Testis (tissue), 2 donors: ENCODE results near the gene FITM2.
"Not testable (repeated sequence)": the region's sequence is repeated elsewhere in the genome, so short reads cannot be mapped to it uniquely, and the experiment has no call there.

ENCODE experiments used
- CTCF ChIP-seq, 3 experiments: fragments of 450-650 bp in 2 of 3; fragments of 200-600 bp in 1 of 3; sonication (generic) in 1 of 3; IDR thresholded peaks; one replicate each; pipeline ENCODE4 v1.5.1; 2016 to 2019; ENCODE audit warnings: antibody characterized with exemption in 3 of 3, mild to moderate bottlenecking in 2 of 3, moderate library complexity in 1 of 3
- POLR2A ChIP-seq: fragments of 450-650 bp; IDR thresholded peaks from one replicate; pipeline ENCODE4 v1.6.1; 2017; ENCODE audit warnings: antibody characterized with exemption, mild to moderate bottlenecking, moderate library complexity

GRCh38 chr20:44299011-44299535, 11.9 kb downstream of the FITM2 start:
- TF ChIP-seq CTCF (IDR thresholded peaks at IDR 0.05); POLR2A: not testable (repeated sequence)
